Measurements from ENCODE around the gene P4HTM. TPM values are rescaled to one million over a fixed set of nuclear protein-coding genes. Genes with fewer than 3 reads are reported as not detected.

P4HTM gene
- total RNA-seq, 2 donors from 2014 or later = 57.6 to 75.1 TPM

DNA sequence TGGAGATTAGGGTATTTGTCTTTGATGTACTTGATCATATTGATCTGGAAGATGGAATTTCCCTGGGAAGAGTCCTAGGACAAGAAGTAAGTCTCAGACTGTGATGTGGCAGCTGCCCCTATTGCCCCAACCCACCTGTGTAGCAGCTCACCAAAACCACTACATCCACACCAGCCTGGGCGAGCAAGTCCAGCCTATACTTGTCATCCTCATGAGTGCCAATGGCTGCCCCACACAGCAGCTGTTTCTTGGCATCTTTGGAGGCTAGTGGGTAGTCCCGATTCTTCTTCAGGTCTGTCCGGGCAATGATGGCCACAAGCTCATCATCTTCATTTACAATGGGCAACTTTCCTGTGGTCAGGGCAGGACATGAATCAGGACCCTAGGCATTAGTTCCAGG is 36.5 kb downstream of the P4HTM start:
- Histone ChIP-seq H3K4me3 (no peak overlapping the region), H3K4me1 (ENCODE audit: control insufficient read depth in 1 of 2, low read depth in 2 of 2) (peaks cover 9 to 24% of the 10 kb centered on the region in 2 donors), H3K9me3 (no peaks in the 10 kb centered on the region), H3K27me3 (replicated peaks; ENCODE audit: insufficient read depth) (no peaks in the 10 kb centered on the region), H3K36me3 (peaks cover 31% of the 10 kb centered on the region), H3K27ac (no peak overlapping the region)
- TF ChIP-seq CTCF (IDR thresholded peaks at IDR 0.05) = no peak
- no peak for DNase-seq (ENCODE audit: low spot score)
- no peak for ATAC-seq (ENCODE audit: insufficient number of reproducible peaks, low FRiP score, low read depth)

DNA sequence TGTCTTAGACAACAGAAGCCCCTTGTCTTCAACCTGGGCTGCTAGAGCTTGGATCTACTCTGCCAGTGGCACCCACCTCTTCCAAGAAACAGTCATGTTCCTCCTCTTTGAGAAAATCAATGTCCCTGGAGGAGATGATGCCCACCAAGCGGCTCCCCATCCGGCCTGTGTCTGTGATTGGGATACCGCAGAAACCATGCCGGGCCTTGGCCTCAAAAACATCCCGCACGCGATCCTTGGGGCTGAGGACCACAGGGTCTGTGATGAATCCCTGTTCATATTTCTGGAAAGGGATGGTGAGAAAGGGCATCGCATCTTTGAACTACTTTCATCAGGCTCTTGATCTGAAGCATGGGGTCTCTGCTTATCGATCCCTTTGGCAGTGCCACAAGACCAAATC is 37.6 kb downstream of the P4HTM start:
- H3K36me3 ChIP-seq = peaks cover 42% of the 10 kb centered on the region
- H3K27ac ChIP-seq = peak overlapping the region in 1 of 2 donors; percentile 87
- TF ChIP-seq CTCF (IDR thresholded peaks at IDR 0.05) = no peak
- no peak overlapping the region for H3K4me3 ChIP-seq
- no peaks in the 10 kb centered on the region for H3K27me3 ChIP-seq (replicated peaks; ENCODE audit: insufficient read depth)
- peaks cover 7 to 22% of the 10 kb centered on the region in 2 donors for H3K4me1 ChIP-seq (ENCODE audit: control insufficient read depth in 1 of 2, low read depth in 2 of 2)
- H3K9me3 ChIP-seq = no peaks in the 10 kb centered on the region
- no peak for DNase-seq (ENCODE audit: low spot score)
- no peak for ATAC-seq (ENCODE audit: insufficient number of reproducible peaks, low FRiP score, low read depth)

- Histone ChIP-seq H3K27ac (peak overlapping the region; percentile 87 to 91), H3K4me3 (peak overlapping the region; percentile 82), H3K27me3 (replicated peaks; ENCODE audit: insufficient read depth) (no peaks in the 10 kb centered on the region), H3K4me1 (ENCODE audit: control insufficient read depth in 1 of 2, low read depth in 2 of 2) (peaks cover under 1 to 16% of the 10 kb centered on the region in 2 donors), H3K36me3 (peaks cover 43% of the 10 kb centered on the region), H3K9me3 (no peaks in the 10 kb centered on the region)
- no peak for DNase-seq (ENCODE audit: low spot score)
- no peak for TF ChIP-seq CTCF (IDR thresholded peaks at IDR 0.05)
- no peak for ATAC-seq (ENCODE audit: insufficient number of reproducible peaks, low FRiP score, low read depth)
Measured at GRCh38 chr3:49028298-49028672, 38.2 kb downstream of the P4HTM start.

- Histone ChIP-seq H3K27ac (peak within 1 kb of the TSS; percentile 87 to 91), H3K36me3 (peaks cover 38% of the 10 kb centered on the region), H3K9me3 (no peaks in the 10 kb centered on the region), H3K27me3 (replicated peaks; ENCODE audit: insufficient read depth) (no peaks in the 10 kb centered on the region), H3K4me3 (peak within 1 kb of the TSS; percentile 82), H3K4me1 (ENCODE audit: control insufficient read depth in 1 of 2, low read depth in 2 of 2) (peaks cover 0 to 14% of the 10 kb centered on the region in 2 donors)
- TF ChIP-seq CTCF (IDR thresholded peaks at IDR 0.05) = no peak
- DNase-seq (ENCODE audit: low spot score) (peak; percentile 62), ATAC-seq (ENCODE audit: insufficient number of reproducible peaks, low FRiP score, low read depth) (peak; percentile 70)
Measured at GRCh38 chr3:49028673-49029562, 38.9 kb downstream of the P4HTM start, which contains the start of gene IMPDH2. TSS of gene IMPDH2 (minus strand) at chr3:49029398. CDS start at chr3:49029350, 48 bp downstream.

DNA sequence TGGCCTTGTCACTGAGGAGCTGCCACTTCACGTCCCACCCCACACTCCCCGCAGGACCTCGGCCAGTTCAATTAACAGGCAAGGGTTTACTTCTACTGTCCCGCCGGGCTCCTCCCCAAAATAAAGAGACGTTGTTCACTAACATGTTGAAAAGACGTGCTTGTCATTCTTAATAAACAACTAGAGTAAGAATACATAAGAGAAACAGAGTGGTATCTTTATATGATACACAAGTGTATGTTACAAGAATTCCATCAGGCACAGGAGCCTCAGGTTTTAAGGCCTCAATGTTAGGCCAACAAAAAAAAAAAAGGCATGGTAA is 39.5 kb downstream of the P4HTM start:
- Histone ChIP-seq H3K4me1 (ENCODE audit: control insufficient read depth in 1 of 2, low read depth in 2 of 2) (peaks cover 0 to 14% of the 10 kb centered on the region in 2 donors), H3K4me3 (peak overlapping the region; percentile 82), H3K9me3 (no peaks in the 10 kb centered on the region), H3K27me3 (replicated peaks; ENCODE audit: insufficient read depth) (no peaks in the 10 kb centered on the region), H3K36me3 (peaks cover 32% of the 10 kb centered on the region), H3K27ac (peak overlapping the region; percentile 44 to 91)
- DNase-seq (ENCODE audit: low spot score) (no peak), ATAC-seq (ENCODE audit: insufficient number of reproducible peaks, low FRiP score, low read depth) (no peak)
- TF ChIP-seq CTCF (IDR thresholded peaks at IDR 0.05) = no peak
